Activated T-cell treated with anti-CD3 and anti-CD28 coated beads, Interleukin-2, amount 50 U/mL, for 1 hour (primary cell): Measurements from ENCODE around the gene SPAG4.

Experiments
- DNase-seq: peaks from one replicate; pipeline ENCODE4 v3.0.0-alpha.2; 2020

The SPAG4 gene

DNA sequence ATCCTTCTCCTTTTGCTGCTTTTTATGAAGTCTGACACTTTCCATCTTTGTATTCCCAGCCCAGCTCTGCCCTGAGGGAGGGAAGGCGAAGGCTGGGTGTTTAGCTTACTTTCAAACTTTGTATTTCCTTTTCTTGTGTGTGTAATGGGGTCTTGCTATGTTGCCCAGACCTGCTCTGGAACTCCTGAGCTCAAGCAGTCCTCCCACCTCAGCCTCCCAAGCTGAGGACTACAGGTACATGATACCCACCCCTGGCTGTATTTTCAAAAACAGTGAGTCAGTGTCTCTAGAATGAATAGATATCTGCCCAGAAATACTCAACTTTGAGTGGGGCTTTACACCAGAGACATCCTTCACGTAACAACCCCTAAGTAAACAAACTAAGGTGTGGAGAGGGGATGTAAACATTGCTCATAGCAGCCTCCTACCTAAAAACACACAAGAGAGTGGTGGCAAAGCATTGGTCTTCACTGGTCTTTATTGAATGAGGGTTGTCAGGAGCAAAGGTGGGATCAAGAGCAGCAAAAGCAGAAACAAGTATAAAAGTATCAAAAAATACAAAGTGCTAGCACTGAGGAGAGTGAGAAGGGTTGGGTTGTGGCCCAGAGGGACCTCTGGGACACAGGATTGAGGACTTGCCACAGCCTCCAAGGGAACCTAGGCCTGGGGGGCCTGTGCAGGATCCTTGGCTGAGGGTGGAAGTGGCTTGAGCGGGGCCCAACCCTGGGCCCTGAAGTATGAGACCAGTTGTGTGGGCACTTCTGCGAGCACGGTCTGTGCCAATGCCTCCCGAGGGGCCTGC, 10.2 kb downstream of the SPAG4 start:
- DNase-seq = no peak

DNA sequence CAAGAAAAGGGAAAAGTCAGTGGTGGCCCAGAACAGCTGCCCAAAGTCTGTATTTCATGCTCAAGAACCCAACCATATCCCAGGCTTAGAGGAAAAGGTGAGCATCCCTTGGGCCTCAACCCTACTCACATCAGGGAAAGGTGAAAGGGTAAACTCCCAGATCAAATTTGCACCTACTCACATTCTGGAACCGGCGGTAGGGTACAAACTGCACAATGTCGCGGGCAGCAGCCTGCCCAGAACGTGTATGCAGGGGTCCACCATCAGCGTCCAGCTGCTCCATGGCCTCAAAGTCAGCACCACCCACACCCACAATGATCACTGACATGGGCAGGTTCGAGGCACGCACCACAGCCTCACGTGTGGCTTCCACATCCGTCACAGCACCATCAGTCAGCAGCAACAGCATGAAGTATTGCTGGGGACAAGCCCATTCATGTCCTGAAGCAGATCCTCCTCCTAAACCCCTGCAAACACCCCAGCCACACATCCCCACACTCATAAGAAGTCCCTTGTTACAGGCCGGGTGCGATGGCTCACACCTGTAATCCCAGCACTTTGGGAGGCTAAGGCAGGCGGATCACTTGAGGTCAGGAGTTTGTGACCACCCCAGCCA, 10.9 kb downstream of the SPAG4 start:
- DNase-seq = no peak

DNA sequence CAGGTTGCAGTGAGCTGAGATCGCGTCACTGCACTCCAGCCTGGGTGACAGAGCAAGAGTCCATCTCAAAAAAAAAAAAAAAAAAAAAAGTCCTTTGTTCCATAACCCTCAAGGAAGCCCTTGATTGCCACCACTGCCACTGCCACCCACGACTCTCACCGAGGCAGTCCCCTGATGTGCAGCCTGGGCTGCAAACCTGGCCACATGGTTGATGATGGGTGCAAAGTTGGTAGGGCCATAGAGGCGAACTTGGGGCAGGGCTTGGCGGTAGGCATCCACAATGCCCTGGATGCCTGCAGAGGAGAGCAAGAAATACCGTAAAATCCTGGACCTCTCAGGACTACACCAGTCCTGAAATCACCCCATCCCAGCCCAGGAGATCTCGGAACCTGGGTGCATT, 11.5 kb downstream of the SPAG4 start:
- DNase-seq = no peak

DNA sequence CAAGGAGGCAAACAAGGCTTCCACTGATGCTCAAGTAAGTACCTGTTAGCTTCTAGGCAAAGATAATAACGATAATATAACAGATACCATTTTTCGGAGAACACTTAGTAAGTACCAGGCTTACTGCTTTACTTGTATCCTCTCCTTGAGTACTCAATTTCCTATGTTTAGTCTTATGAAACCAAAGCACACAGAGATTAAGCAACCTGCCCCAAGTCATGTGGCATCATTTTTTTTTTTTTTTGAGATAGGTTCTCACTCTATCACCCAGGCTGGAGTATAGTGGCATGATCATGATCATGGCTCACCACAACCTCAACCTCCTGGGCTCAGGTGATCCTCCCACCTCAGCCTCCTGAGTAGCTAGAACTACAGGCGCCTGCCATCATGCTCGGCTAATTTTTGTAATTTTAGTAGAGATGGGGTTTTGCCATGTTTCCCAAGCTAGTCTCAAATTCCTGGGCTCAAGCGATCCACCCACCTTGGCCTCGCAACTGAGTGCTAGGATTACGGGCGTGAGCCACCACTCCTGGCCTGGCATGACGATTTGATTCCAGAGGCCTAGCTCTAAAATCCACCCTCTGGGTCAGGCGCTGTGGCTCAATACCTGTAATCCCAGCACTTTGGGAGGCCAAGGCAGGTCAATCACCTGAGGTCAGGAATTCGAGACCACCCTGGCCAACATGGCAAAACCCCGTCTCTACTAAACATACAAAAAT, 14.0 kb downstream of the SPAG4 start:
- DNase-seq = no peak

DNA sequence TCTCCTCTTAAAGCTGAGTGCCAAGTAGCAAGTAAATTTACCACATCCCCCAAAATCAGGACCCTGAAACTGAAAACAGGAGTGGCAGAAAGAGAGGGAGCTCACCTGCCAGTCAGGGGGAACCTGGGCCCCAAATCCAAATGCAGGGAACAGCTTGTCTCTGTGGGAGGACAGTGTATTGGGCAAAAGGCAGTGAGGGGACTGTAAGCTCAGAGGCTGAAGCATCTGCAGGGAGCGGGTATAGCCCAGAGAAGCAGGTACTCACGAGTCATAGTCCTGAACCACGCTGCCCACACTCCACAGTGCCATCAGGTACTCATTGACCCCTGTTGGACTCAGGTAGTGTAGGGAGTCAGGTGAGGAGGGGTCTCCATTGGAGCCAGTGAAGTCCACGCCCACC, 15.0 kb downstream of the SPAG4 start:
- DNase-seq = no peak

DNA sequence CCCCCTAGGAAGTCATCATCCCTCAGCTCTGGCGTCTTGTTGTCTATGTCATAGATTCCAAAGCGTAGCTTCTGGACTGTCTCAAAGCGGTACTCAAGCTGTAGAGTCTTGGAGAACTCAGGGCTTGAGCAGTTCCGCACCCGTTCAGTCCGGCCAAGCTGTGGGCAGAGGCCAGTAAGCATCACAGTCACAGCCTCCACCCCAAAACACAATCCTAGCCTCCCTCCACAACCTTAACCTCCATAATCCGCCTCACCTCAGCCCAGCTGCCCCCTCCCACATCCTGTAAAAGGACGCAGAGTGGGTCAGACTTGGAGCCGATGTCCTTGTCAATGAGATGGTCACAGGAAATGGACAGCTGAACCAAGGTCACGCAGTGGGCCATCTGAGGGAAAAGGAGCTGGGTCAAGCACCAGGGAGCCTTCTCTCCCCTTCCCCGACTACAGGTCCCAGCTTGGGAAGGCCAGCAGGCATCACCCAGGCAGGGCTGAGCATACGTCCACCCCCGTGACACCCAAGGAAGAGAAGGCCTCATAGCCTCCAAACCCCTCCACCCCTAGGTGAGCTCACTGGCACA, 17.0 kb downstream of the SPAG4 start:
- no peak for DNase-seq

DNA sequence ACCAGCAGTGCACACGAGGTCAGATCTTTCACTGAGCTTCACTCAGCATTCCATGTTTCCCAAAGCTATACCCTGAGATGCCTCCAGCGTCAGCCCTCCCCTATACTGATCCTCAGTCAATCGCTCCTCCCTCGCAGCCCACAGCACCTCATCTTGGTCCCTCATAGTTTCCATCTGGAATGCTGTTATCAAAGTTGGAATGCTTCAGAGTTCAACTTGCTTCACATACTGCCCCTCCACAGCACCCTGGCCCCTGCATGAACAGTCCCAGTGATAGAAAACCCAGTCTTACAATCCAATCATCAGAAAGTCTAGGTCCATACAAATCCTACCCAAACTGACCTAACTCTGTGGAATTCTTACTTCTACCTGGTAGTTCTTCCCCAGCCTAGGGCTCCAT, 20.0 kb downstream of the SPAG4 start:
- no peak for DNase-seq

DNA sequence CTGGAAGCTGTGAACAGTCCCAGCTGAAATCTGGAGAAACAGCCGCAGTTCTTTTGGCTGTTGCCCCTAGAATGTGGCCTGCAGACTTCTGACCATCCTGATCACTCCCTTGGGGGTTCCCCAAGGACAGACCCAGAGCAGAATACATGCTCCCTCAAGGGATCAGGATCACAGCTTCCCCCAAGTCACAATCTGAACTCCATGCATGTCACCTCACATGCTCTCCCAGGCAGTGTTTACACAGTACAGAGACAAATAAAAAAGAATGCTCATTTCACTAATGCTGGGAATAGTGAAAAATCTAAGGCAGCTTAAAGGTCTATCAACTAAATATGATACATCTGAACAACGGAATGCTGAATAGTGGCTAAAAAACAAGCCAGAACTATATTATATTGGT, 20.5 kb downstream of the SPAG4 start:
- DNase-seq = no peak

DNA sequence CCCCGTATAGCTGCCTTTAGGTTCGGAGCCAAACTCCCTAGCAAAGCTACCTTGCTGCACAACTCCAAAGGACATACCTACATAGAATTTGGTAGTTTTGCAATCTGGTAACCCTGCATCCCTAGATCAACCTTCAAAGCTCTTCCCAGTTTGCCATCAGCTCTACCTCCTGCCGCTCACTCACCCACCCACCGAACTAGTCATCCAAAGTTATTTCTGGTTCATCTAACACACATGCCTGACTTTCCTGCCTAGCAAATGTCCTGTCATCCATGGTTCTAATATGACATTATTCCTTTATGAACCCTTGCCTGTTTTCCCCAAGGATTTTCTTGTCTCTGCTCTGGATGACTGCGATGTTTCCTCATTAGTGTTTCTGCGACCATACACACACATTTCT, 21.6 kb downstream of the SPAG4 start:
- no peak for DNase-seq

DNA sequence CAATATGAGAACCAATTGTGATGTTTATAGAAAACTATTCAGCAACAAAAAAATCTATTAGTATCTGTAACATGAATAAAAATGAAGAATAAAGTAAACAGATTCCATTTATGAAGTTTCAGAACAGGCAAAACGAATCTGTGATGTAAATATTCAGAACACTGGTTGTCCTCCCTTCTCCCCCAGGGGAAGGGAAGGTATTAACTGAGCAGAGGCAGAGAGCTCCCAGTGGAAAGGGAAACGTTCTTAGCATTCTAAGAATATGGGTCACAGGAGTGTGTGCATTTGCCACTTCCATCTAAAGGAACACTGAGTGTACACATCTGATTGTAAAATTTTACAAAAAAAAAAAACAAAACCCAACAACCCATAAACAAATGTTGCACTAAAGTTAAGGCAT, 23.1 kb downstream of the SPAG4 start:
- DNase-seq = no peak

DNA sequence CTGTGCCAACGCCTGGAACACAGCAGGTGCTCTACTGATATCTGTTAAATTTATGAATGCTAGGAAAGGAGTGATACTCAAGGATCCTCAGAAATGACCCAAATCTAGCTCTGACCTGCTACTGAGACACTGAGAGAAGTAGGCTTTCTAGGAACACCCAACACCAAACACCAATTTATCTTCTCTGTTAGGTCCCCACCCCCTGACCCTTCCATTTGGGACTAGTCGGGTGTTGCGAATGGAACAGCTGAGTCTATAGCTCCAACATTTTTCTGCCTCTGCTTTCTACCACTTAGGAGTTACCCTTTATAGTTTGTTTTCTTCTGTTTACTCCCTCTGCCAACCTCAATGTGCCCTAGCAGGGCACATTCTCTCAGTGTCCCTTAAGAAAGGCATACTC, 25.1 kb downstream of the SPAG4 start:
- DNase-seq = no peak

DNA sequence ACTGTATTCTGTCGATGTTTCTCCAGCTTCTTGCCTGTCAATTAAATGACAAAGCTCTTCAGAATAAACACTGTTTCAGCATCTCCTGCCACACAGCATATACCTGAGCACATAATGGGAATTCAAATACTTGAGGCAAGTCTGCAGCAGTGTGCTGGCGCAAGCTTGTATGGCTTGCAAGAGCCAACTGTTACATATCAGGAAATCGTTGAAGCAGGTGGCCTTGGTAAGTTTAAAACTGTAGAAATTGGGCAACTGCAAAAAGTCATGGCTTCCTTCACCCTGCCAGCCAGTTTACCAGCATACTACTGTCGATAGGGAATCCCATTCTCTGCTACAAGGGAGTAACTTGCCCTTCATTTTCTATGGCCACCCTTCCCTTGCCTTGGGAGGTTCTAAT, 26.1 kb downstream of the SPAG4 start:
- DNase-seq = no peak

DNA sequence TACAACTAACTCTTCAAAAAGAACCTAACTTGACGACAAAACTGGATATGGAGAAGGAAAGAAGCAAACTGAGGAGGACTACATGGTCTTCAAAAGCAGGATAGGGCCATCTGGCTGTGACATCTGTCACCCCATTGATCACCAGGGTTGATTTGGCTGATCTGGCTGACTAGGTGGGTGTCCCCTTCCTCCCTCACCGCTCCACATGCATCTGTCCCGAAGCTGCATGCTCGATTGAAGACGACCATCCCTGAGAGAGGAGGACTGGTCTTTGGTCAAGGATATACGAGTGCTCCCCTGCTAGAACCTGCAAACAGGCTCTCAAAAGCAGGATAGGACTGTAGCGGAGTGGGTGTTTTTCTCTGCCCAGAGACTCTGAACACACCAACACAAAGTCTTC, 27.4 kb downstream of the SPAG4 start:
- no peak for DNase-seq

DNA sequence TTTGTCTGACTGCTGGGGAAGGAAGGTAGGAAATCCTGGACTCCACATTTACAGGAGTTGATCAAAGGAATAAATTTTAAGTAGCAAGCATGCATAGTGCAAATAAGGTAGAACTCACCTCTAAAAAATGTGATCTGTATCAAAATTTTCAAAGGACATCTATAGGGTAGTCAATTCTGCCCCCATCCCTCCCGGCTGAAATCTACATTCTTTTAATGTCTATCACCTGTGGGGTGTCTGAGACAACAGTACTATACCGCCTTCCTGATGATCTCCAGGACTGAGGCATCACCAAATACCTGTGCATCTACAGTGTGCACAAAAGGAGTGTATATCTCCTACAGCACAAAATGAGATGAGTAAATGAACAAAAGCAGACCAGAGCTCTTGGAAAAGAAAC, 29.2 kb downstream of the SPAG4 start:
- no peak for DNase-seq

DNA sequence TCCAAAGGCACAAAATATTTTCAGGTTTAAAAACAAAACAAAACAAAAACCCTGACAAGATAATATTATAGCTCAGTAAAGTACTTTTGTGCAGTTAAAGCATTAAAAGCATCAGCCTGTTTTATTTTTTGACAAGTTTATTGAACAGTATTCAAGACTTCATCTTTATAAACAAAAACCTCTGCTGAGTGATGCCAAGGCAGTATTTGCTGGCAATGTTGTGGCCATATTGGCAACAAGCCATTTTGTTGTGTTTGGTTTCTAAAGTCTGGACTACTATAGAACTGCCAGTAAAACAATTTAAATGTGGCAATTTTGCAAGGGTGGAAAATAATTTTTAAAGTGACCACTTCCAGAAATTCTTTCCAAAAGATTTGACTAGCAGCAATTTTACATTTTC, 33.2 kb downstream of the SPAG4 start:
- no peak for DNase-seq

DNA sequence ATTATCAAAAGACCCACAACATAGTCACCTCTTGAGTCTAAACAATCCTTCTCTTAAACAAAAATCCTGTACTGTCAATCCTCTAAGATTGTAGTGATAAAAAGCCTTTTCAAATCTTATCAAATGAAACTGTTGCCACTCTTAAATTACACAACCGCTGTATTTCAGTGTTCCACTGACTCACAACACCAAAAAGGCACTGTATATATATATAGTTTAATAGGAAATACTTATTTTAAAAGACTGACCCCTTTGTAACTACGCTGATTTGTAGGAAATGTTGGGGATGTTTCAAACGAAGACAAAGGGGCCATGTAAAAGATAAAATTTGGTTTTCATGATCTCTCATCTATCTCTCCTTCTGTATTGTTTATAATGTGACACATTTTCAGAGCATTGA, 35.0 kb downstream of the SPAG4 start:
- DNase-seq = no peak

DNA sequence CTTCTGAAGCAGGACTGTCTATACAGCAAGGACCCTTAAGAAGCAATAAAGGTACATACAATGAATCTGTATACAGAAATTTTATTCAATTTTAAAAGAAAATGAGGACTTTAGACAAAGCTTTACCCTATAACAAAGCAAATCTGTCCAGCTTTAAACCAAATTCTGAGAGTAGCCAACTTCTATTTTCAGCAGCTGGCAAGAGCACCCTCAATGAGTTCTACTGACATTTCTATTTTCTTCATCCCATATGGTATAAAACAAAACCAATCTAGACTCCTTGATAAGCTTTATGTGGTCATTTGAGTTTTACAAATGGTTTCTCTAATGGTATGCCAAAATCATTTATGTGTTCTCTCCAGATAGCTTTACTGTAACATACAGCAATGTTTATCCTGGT, 36.3 kb downstream of the SPAG4 start:
- no peak for DNase-seq

DNA sequence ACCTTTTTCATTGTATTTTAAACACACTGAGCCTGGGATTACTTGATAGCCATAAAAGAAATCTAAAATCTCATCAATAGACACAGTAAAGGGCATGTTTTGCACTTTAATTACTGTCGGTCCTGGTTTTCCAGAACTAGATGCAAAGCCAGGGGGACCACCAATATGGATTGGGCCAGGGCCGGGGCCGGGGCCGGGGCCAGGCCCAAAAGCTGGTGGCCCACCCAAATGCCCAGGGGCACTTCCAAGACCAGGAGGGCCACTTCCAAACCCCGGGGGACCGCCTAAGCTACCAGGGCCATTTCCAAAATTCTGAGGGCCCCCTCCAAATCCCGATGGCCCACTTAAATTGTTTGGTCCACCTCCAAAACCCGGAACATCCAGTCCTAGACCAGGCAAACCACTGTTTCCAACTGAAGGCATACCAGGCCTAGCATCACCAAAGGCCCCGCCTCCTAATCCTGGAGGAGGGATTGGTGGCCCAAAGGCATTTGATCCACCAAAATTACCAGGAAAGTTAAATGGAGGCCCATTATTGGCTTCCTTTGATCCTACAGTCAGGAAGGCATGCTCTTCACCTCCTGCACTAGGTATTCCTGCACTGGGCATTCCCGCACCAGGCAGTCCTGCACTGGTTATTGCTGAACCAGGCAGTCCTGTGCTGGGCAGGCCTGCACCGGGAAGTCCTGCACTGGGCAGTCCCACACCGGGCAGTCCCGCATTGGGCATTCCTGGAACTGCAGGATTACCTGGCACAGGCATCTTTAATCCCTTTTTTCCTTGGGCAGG, 37.2 kb downstream of the SPAG4 start:
- DNase-seq = no peak

DNA sequence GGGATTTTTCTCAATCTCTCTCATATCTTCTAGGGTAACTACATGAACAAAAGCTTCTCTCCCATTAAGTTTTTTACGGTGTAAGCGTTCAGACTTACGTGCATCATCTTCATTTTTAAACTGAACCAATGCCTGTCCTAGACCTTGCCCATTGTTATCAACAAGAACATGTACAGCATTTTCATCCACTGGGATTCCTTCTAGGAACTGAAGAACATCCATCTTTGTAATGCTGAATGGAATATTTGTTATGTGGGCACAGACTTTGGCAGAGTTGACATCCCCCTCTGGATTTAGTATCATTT, 37.8 kb downstream of the SPAG4 start:
- DNase-seq = no peak

DNA sequence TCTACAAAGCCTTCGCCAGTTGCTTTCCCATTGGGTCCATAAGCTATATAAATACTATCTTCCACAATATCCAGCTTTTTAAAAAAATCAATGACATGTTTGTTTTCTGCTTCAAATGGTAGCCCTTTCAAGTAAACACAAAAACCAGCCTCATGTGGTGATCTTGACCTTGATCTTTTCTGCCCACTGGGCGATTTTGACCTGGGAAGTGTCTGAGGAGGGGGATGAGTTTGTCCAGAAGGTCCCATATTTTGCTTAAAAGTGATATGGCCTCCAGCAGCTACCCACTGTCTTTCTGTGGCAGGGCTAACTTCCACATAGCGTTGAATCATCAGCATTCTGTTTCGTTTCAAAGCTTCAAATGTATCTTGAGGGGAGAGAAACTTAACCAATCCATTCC, 38.3 kb downstream of the SPAG4 start:
- DNase-seq = no peak

DNA sequence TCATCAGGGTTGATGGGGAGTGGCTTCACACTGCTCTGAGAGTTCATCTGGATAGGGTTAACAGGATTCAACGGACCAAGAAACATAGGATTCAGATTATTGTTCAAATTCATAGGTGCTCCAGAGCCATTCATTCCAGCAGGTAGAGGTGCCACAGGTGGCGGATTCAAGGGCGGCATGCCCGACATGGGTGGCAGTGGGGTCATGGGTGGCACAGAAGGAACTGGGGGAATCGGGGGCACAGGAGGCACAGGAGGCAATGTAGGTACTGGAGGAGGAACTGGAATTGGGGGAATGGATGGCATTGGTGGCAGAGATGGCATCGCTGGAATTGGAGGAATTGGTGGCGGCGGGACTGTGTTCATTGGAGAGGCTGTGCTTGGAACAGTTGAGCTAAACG, 38.8 kb downstream of the SPAG4 start:
- DNase-seq = no peak

DNA sequence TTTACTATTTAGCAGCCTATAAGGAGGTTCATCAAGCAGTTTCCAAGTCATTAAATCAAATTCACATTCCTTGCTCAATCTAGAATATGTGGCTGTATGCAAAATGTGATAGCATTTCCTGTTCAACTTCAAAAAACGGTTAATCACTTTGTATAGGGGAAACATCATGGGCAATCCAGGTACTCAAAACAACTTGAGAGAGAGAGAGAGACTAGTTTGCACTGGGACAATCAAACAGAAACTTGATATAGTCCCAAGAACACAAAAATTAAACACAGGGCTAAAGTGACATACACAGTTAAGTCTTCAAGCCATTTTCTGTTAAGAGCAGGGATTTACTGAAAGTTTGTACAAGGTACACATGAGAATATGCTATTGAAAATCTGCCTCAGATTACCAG, 41.6 kb downstream of the SPAG4 start:
- DNase-seq = no peak
